NB4 (cell line): ENCODE data around the gene GPC4.

Source experiments
- DNase-seq: peaks from one replicate; pipeline ENCODE4 v3.0.0; 2010; ENCODE audit warnings: low read depth
- H3K4me3 ChIP-seq: one replicate; pipeline ENCODE4 v1.5.1; 2011; ENCODE audit warnings: mild to moderate bottlenecking, low read depth, low read length, moderate library complexity
- MYC ChIP-seq: IDR thresholded peaks from 2 replicates; pipeline ENCODE4 v1.6.1; 2011; ENCODE audit warnings: low read depth, low read length
- POLR2A ChIP-seq: IDR thresholded peaks from 2 replicates; pipeline ENCODE4 v1.6.1; 2011; ENCODE audit warnings: mild to moderate bottlenecking; ENCODE audit not compliant: insufficient read length; ENCODE audit errors: extremely low read depth
- TF ChIP-seq, protein P1 (sequence below): IDR thresholded peaks from 2 replicates; pipeline ENCODE4 v1.6.1; 2011; ENCODE audit warnings: low read depth, low read length
- TF ChIP-seq, protein P2 (sequence below): IDR thresholded peaks from one replicate; pipeline ENCODE4 v1.5.1; 2012; ENCODE audit warnings: low read depth, low read length

The GPC4 gene

DNA sequence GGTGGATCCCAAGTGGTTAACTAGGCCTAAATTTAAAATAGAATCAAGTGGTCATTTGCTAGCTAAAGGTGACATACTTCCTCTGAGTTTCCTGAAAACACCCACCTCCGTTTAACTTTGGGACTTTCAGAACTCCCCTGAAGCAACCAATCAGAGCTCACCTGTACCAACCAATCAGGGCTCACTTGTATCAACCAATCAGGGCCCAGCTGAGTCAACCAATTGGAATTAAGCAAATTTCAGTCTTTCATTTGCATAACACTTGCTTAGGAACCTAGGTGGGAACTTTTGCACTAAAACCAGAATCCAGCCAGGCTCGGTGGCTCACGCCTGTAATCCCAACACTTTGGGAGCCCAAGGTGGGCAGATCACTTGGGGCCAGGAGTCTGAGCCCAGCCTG is 15.9 kb downstream of the GPC4 start:
- no peak for DNase-seq
- H3K4me3 ChIP-seq, result no peak overlapping the region
- TF ChIP-seq MYC, result no peak
- TF ChIP-seq POLR2A, result no peak
- TF ChIP-seq, protein P1, sequence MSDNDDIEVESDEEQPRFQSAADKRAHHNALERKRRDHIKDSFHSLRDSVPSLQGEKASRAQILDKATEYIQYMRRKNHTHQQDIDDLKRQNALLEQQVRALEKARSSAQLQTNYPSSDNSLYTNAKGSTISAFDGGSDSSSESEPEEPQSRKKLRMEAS, result no peak
- TF ChIP-seq, protein P2, sequence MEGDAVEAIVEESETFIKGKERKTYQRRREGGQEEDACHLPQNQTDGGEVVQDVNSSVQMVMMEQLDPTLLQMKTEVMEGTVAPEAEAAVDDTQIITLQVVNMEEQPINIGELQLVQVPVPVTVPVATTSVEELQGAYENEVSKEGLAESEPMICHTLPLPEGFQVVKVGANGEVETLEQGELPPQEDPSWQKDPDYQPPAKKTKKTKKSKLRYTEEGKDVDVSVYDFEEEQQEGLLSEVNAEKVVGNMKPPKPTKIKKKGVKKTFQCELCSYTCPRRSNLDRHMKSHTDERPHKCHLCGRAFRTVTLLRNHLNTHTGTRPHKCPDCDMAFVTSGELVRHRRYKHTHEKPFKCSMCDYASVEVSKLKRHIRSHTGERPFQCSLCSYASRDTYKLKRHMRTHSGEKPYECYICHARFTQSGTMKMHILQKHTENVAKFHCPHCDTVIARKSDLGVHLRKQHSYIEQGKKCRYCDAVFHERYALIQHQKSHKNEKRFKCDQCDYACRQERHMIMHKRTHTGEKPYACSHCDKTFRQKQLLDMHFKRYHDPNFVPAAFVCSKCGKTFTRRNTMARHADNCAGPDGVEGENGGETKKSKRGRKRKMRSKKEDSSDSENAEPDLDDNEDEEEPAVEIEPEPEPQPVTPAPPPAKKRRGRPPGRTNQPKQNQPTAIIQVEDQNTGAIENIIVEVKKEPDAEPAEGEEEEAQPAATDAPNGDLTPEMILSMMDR, result no peak

DNA sequence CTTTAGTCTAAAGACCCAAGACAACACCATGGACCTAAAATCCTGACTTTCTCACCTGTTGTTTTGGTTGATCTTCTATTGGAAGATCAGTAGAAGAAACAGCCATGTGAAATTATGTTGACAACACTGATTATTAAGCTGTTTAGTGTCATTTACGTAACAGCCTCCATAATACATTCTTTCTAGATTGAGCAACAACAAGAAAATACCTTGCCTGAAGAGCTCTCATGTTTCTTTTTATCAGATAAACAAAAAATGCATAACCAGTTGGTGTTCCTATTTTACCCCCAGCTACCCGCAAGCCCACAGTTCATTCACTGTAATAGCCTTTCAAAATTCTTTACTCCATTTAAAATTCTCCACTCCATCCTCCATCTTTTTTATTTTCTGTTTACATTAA is 20.5 kb downstream of the GPC4 start:
- no peak overlapping the region for H3K4me3 ChIP-seq
- TF ChIP-seq POLR2A (no peak), MYC (no peak)
- TF ChIP-seq, protein P1, result no peak
- TF ChIP-seq, protein P2, result no peak
- no peak for DNase-seq

DNA sequence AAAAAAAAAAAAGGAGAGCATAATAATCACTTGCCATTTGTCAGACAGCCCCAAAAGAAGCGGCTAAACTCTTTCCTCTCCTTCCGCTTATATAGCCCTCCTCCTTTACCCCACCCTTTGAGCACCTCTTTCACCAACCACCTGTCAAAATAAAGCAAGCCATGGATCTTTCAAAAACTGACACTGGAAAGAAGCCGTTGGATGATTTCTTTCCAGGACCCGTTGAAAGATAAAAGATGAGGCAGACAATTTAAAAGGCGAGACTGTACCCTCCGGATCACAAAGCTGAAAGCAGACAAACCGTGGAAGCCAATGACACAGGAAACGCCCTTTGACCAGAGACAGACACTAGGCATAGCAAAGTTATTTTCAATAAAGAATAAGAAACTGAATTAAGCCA is 22.6 kb downstream of the GPC4 start:
- DNase-seq, result no peak
- no peak for TF ChIP-seq POLR2A
- TF ChIP-seq, protein P2, result no peak
- no peak for TF ChIP-seq MYC
- TF ChIP-seq, protein P1, result no peak
- H3K4me3 ChIP-seq, result no peak overlapping the region

DNA sequence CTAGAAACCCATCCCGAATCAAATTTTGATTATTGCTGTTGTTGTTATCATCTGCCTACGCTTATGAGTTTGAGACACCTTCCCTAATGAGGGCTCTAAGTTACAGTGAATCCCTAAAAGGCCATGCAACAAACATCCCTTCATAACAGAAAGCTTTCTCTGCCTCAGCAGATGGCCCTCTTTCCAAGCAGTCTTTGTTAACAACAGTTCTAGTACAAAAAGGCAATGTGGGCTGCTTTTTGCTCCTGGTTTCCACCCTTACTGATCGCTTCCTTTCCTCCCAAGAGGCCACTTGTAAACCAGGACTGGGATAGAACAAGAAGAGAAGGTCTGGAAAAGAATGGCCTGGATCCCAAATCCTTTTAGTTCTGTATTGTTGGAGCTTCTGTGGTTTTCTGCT is 24.2 kb downstream of the GPC4 start:
- no peak for TF ChIP-seq POLR2A
- TF ChIP-seq, protein P1, result no peak
- no peak for TF ChIP-seq MYC
- TF ChIP-seq, protein P2, result no peak
- no peak for DNase-seq
- H3K4me3 ChIP-seq, result no peak overlapping the region

DNA sequence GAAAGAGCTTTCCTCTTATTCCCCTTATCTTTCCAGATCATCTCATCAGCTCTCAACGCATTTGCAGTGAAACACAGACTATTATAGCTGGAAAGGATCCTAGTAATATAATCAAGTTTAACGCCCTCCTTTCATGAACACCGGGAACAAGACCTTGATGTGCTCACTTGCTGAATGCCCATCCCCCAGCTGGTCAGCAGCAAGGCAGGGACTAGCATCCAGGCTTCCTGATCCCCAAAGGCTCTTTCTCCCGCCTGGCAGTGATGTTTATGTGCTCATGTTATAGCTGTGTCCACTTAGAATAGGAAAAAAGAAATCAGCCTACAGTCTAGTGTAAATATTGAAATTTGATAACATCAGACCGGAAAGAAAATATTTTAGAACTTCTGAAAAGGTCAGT is 24.6 kb downstream of the GPC4 start:
- H3K4me3 ChIP-seq, result no peak overlapping the region
- no peak for DNase-seq
- TF ChIP-seq, protein P1, result no peak
- TF ChIP-seq, protein P2, result no peak
- no peak for TF ChIP-seq POLR2A
- TF ChIP-seq MYC, result no peak

DNA sequence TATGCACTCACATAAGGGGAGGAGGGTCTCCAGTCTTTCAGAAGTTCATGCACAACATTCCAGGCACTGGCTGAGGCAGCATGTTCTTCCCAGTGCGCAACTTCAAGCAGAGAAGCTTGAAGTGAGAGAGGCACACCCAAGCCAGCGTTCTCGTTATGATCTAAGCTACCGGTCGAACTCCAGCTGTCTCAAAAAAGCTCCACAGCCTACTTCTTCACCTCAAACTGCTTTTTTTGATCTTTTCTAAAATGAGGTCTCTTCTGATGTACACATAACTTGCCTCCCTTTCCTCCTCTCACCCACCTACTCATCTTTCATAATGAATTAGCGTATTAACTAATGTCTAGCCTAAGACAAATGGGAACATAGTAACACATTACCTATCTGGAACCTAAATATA is 25.3 kb downstream of the GPC4 start:
- DNase-seq, result no peak
- no peak overlapping the region for H3K4me3 ChIP-seq
- TF ChIP-seq MYC (no peak), POLR2A (no peak)
- TF ChIP-seq, protein P2, result no peak
- TF ChIP-seq, protein P1, result no peak
